SU-DHL-6 (cell line): ENCODE measurements around the gene SIX5.

Experiments used
- H2AFZ ChIP-seq: fragments of 200-600 bp; sonication (generic); 2 replicates; pipeline ENCODE4 v1.6.1; 2014; ENCODE audit warnings: low read depth, mild to moderate bottlenecking, moderate library complexity, mixed read lengths, antibody characterized with exemption, low read length; ENCODE audit not compliant: severe bottlenecking
- H3F3A ChIP-seq: fragments of 200-600 bp; shearing (Covaris generic); 2 replicates; pipeline ENCODE4 v1.6.0; 2016; ENCODE audit warnings: antibody characterized with exemption, mild to moderate bottlenecking; ENCODE audit not compliant: insufficient read depth
- H3K27ac ChIP-seq: fragments of 200-600 bp; sonication (generic); 2 replicates; pipeline ENCODE4 v1.5.1; 2016; ENCODE audit warnings: low read depth, mild to moderate bottlenecking, low read length, moderate library complexity, mixed read lengths
- H3K27me3 ChIP-seq: fragments of 200-600 bp; sonication (generic), shearing (Covaris generic); 2 replicates; pipeline ENCODE4 v1.6.0; 2014; ENCODE audit warnings: mild to moderate bottlenecking, low read length
- H3K36me3 ChIP-seq: fragments of 200-600 bp; sonication (generic); 2 replicates; pipeline ENCODE4 v1.6.1; 2014; ENCODE audit warnings: mild to moderate bottlenecking, low read length, mixed read lengths
- H3K4me2 ChIP-seq: fragments of 300-600, 200-600 bp; shearing (Covaris generic), sonication (generic); 2 replicates; pipeline ENCODE4 v1.6.0; 2014; ENCODE audit warnings: low read length, low read depth, mild to moderate bottlenecking; ENCODE audit not compliant: poor library complexity, severe bottlenecking
- H3K4me3 ChIP-seq: fragments of 200-600 bp; sonication (generic); 2 replicates; pipeline ENCODE4 v1.5.1; 2014; ENCODE audit warnings: antibody characterized with exemption, low read length, mild to moderate bottlenecking, mixed read lengths; ENCODE audit not compliant: insufficient read depth, poor library complexity, severe bottlenecking
- H3K79me2 ChIP-seq: fragments of 200-600 bp; sonication (generic); 2 replicates; pipeline ENCODE4 v1.6.1; 2014; ENCODE audit warnings: mild to moderate bottlenecking, low read length, moderate library complexity; ENCODE audit not compliant: insufficient read depth
- H3K9ac ChIP-seq: fragments of 200-600 bp; sonication (generic); 2 replicates; pipeline ENCODE4 v1.7.0; 2014; ENCODE audit warnings: mild to moderate bottlenecking, low read length
- H3K9me2 ChIP-seq: fragments of 200-600 bp; sonication (generic); replicated peaks from 2 replicates; pipeline ENCODE4 v1.6.1; 2014; ENCODE audit warnings: low read length; ENCODE audit not compliant: insufficient read depth
- H3K9me3 ChIP-seq: fragments of 200-600 bp; sonication (generic); 2 replicates; pipeline ENCODE4 v1.6.1; 2014; ENCODE audit warnings: low read length, mixed read lengths; ENCODE audit not compliant: insufficient read depth
- H4K20me1 ChIP-seq: fragments of 200-600 bp; sonication (generic); 2 replicates; pipeline ENCODE4 v1.6.1; 2014; ENCODE audit warnings: low read depth, mild to moderate bottlenecking, antibody characterized with exemption, low read length, moderate library complexity, mixed read lengths
- EZH2phosphoT487 ChIP-seq: fragments of 200-600 bp; sonication (generic), shearing (Covaris generic); conservative IDR thresholded peaks from 2 replicates; pipeline ENCODE4 v1.6.1; 2018; ENCODE audit warnings: mild to moderate bottlenecking, antibody characterized with exemption, low read length, moderate library complexity, mixed read lengths
- TF ChIP-seq, protein P1 (sequence below): fragments of 200-600 bp; sonication (generic); IDR thresholded peaks from one replicate; pipeline ENCODE4 v1.5.1; 2017; ENCODE audit warnings: antibody characterized with exemption, mild to moderate bottlenecking, low read length, moderate library complexity; ENCODE audit not compliant: insufficient read depth, poor library complexity, severe bottlenecking

Gene SIX5

GRCh38 chr19:45715139-45715538, 53.9 kb downstream of the SIX5 start:
- Histone ChIP-seq H3K4me2 (no peak overlapping the region), H3K27ac (no peak overlapping the region), H2AFZ (no peak overlapping the region), H4K20me1 (no peaks in the 10 kb centered on the region), H3K79me2 (peaks cover 58% of the 10 kb centered on the region), H3K36me3 (no peaks in the 10 kb centered on the region), H3K4me3 (no peak overlapping the region), H3K9me3 (no peaks in the 10 kb centered on the region), H3K9ac (no peak overlapping the region), H3K9me2 (no peaks in the 10 kb centered on the region), H3K27me3 (no peaks in the 10 kb centered on the region), H3F3A (peaks cover 18% of the 10 kb centered on the region)
- no peak for TF ChIP-seq EZH2phosphoT487
- TF ChIP-seq, protein P1, sequence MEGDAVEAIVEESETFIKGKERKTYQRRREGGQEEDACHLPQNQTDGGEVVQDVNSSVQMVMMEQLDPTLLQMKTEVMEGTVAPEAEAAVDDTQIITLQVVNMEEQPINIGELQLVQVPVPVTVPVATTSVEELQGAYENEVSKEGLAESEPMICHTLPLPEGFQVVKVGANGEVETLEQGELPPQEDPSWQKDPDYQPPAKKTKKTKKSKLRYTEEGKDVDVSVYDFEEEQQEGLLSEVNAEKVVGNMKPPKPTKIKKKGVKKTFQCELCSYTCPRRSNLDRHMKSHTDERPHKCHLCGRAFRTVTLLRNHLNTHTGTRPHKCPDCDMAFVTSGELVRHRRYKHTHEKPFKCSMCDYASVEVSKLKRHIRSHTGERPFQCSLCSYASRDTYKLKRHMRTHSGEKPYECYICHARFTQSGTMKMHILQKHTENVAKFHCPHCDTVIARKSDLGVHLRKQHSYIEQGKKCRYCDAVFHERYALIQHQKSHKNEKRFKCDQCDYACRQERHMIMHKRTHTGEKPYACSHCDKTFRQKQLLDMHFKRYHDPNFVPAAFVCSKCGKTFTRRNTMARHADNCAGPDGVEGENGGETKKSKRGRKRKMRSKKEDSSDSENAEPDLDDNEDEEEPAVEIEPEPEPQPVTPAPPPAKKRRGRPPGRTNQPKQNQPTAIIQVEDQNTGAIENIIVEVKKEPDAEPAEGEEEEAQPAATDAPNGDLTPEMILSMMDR, result no peak
